AG04450 (cell line): ENCODE results near the gene TSPYL4. TPM values are rescaled to one million over a fixed set of nuclear protein-coding genes. Genes with fewer than 3 reads are reported as not detected.

Source experiments
- CTCF ChIA-PET: fragments of 300-600, 350-600 bp; formaldehyde crosslinking; extraction: SDS; loops from one replicate; lab custom pipeline; 2022; ENCODE audit warnings: antibody characterized with exemption, inconsistent platforms; lab: Charles Lee
- POLR2A ChIA-PET: fragments of 350-600 bp; formaldehyde crosslinking; extraction: SDS; loops from one replicate; lab custom pipeline; 2021; ENCODE audit warnings: antibody characterized with exemption, inconsistent platforms; lab: Yijun Ruan, JAX
- DNase-seq: peaks from one replicate; pipeline ENCODE4 v3.0.0-alpha.2; 2011; ENCODE audit warnings: low read depth, low spot score
- H3K27ac ChIP-seq: one replicate; pipeline ENCODE4 v1.5.1; 2012; ENCODE audit warnings: low read depth, low read length, control low read depth
- H3K27me3 ChIP-seq: one replicate; pipeline ENCODE4 v1.6.0; 2012; ENCODE audit warnings: low read length; ENCODE audit not compliant: control insufficient read depth, insufficient read depth
- H3K4me3 ChIP-seq: 2 replicates; pipeline ENCODE4 v1.5.1; 2011; ENCODE audit warnings: mild to moderate bottlenecking, low read depth, low read length, control low read depth
- H3K9me3 ChIP-seq: 2 replicates; pipeline ENCODE4 v1.5.1; 2012; ENCODE audit warnings: low read length; ENCODE audit not compliant: control insufficient read depth, insufficient read depth
- CTCF ChIP-seq: IDR thresholded peaks from 2 replicates; pipeline ENCODE4 v1.5.1; 2011; ENCODE audit warnings: low read depth, low read length, control low read depth, inconsistent platforms
- polyA plus RNA-seq: library from polyadenylated mRNA; depleted of rRNA; stranded (reverse); fragments of >200 nt; gene quantifications from 2 replicates; pipeline ENCODE4 v1.2.3, GENCODE V29; 2011

The TSPYL4 gene
- polyA plus RNA-seq, 1 experiment = 25.1 TPM

GRCh38 chr6:116229287-116229913, 24.5 kb downstream of the TSPYL4 start:
- TF ChIP-seq CTCF = no peak
- DNase-seq = peak; percentile 81
- no peaks in the 10 kb centered on the region for H3K27me3 ChIP-seq
- ChIA-PET CTCF (interaction anchor here (1.2 to 10.5 kb wide), 6 partner anchors 10 to 332 kb away, joined by 3 to 103 read pairs (median 6); partner anchors contain the start of gene TSPYL4), POLR2A (interaction anchor here (0.7 to 1.8 kb wide), 3 partner anchors 21 to 50 kb away, joined by 3 to 15 read pairs (median 3); partner anchors contain the start of genes TSPYL1 and TSPYL4)
- H3K9me3 ChIP-seq = no peaks in the 10 kb centered on the region
- peak overlapping the region; percentile 48 for H3K4me3 ChIP-seq
- H3K27ac ChIP-seq = no peak overlapping the region

DNA sequence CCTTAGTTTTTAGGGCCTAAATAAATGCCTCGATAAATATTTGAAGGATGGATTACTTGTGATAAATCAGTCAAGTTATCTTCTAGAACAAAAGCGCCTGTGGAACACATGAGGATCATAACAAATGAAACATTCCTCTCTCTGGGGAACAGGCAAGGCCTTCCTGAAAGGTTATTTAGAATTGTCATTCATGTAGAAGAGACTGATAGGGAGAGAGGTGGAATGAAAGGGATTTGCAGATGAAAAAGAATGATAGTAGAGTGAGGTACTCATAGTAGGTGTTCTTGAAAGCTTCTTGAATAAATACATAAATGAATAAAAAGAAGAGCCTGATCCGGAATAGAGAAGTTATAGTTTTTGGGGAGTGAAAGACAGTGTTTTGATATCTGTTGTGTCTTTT, 30.5 kb downstream of the TSPYL4 start:
- Histone ChIP-seq H3K9me3 (no peaks in the 10 kb centered on the region), H3K27ac (no peak overlapping the region), H3K4me3 (no peak overlapping the region), H3K27me3 (no peaks in the 10 kb centered on the region)
- ChIA-PET POLR2A (no interaction called here), CTCF (interaction anchor here (1.0 to 1.3 kb wide), 3 partner anchors 44 to 338 kb away, joined by 3 to 4 read pairs (median 3); no protein-coding TSS in a partner anchor)
- no peak for DNase-seq
- TF ChIP-seq CTCF = no peak

- TF ChIP-seq CTCF = no peak
- Histone ChIP-seq H3K9me3 (no peaks in the 10 kb centered on the region), H3K27me3 (no peaks in the 10 kb centered on the region), H3K4me3 (no peak overlapping the region), H3K27ac (no peak overlapping the region)
- POLR2A ChIA-PET = no interaction called here
- DNase-seq = no peak
- CTCF ChIA-PET = no interaction called here
Observed at GRCh38 chr6:116221911-116222310, 32.0 kb downstream of the TSPYL4 start.

DNA sequence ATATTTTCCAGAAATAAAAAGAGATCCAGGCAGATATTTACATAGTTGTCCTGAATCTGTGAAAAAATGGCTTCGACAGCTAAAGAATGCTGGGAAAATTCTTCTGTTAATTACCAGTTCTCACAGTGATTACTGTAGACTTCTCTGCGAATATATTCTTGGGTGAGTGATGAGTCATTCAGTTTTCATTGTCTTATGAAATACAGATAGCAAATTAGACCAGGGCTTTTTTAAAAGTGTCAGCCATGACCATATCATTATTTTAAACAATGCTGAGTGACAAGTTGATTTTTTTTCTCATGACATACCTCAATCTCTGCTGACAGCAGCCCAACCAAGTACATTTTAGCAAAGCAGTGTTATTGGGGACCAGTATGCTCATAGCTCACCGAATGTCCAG, 32.8 kb downstream of the TSPYL4 start:
- no peak overlapping the region for H3K27ac ChIP-seq
- no peaks in the 10 kb centered on the region for H3K27me3 ChIP-seq
- H3K4me3 ChIP-seq = no peak overlapping the region
- POLR2A ChIA-PET = no interaction called here
- DNase-seq = no peak
- H3K9me3 ChIP-seq = no peaks in the 10 kb centered on the region
- CTCF ChIA-PET = no interaction called here
- no peak for TF ChIP-seq CTCF

DNA sequence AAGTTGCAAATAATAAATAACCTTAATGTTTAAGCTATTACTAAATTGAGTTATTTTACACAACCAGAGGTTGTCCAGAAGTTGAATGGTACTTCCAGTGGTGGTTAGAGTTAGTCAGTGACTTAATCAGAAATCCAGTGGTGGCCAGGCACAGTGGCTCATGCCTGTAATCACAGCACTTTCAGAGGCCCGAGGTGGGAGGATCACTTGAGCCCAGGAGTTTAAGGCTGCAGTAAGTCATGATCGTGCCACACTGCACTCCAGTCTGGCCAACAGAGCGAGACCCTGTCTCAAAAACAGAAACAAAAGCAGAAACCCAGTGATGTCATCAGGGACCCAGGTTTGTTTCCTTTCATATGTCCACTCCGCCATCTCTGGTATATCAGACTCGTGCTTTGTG, 35.0 kb downstream of the TSPYL4 start:
- no peak for DNase-seq
- CTCF ChIA-PET = interaction anchor here (0.6 to 4.1 kb wide), 23 partner anchors 11 to 545 kb away, joined by 3 to 103 read pairs (median 8); partner anchors contain the start of genes CALHM5, DSE, RWDD1 and TSPYL4

More for the DNA sequence above, 35.0 kb downstream of the TSPYL4 start:
- POLR2A ChIA-PET = interaction anchor here (1.1 kb wide), 1 partner anchor 35 kb away, joined by 4 read pairs; the partner anchor contains the start of gene TSPYL4
- Histone ChIP-seq H3K27me3 (no peaks in the 10 kb centered on the region), H3K27ac (no peak overlapping the region), H3K9me3 (no peaks in the 10 kb centered on the region), H3K4me3 (no peak overlapping the region)
- TF ChIP-seq CTCF = no peak
